Testis (tissue), 3 donors: ENCODE results near the gene OGFR. TPM values are rescaled to one million over a fixed set of nuclear protein-coding genes. Genes with fewer than 3 reads are reported as not detected.

Source experiments
- DNase-seq: peaks from one replicate; pipeline ENCODE4 v3.0.0-alpha.2; 2019
- H3K27ac ChIP-seq, 2 donors: fragments of 200-600 bp; sonication (generic); one replicate each; pipeline ENCODE4 v1.5.1; 2019
- H3K27me3 ChIP-seq: fragments of 200-600 bp; sonication (generic); one replicate; pipeline ENCODE4 v1.5.1; 2019
- H3K36me3 ChIP-seq: fragments of 200-600 bp; sonication (generic); one replicate; pipeline ENCODE4 v1.5.1; 2017; ENCODE audit warnings: low read depth; ENCODE audit errors: missing control alignments
- H3K4me1 ChIP-seq: fragments of 200-600 bp; sonication (generic); one replicate; pipeline ENCODE4 v1.5.1; 2019
- H3K4me3 ChIP-seq, 2 donors: fragments of 200-600 bp; sonication (generic); one replicate each; pipeline ENCODE4 v1.5.1; 2017 to 2019
- H3K9me3 ChIP-seq: fragments of 200-600 bp; sonication (generic); one replicate; pipeline ENCODE4 v1.5.1; 2017
- POLR2A ChIP-seq: fragments of 450-650 bp; IDR thresholded peaks from one replicate; pipeline ENCODE4 v1.6.1; 2017; ENCODE audit warnings: antibody characterized with exemption, mild to moderate bottlenecking, moderate library complexity
- WGBS, 2 donors: methylation state at CpG; one replicate each; pipeline ENCODE4 v1.1.5; 2018; 5-methylcytosine and 5-hydroxymethylcytosine counted together
- intact Hi-C: fragments of 100-400 bp; cut with DNase I; formaldehyde crosslinking; loops from one replicate; pipeline ENCODE4 v1.15.1; 2023; ENCODE audit warnings: low total_unique reads
- polyA plus RNA-seq: library from polyadenylated mRNA; stranded (reverse); fragments of 350-450 nt; fragmentation: Illumina TruSeq; extraction: RNeasy Lipid Tissue Mini Kit (QIAGEN cat#74804); gene quantifications from one replicate; pipeline ENCODE4 v1.2.3, GENCODE V29; 2014; ENCODE audit warnings: low read depth, low replicate concordance; ENCODE audit not compliant: insufficient read depth
- total RNA-seq, 2 donors: library from RNA; depleted of rRNA; stranded (reverse); fragments of >200 nt; gene quantifications; one replicate each; pipeline ENCODE4 v1.2.3, GENCODE V29; 2016
- TF ChIP-seq, protein P1 (sequence below), 3 experiments: fragments of 450-650 bp in 2 of 3; fragments of 200-600 bp in 1 of 3; sonication (generic) in 1 of 3; IDR thresholded peaks; one replicate each; pipeline ENCODE4 v1.5.1; 2016 to 2019; ENCODE audit warnings: antibody characterized with exemption in 3 of 3, mild to moderate bottlenecking in 2 of 3, moderate library complexity in 1 of 3

Gene OGFR
- total and polyA plus RNA-seq, 3 donors from 2014 or later, result 23.7 to 57.0 (median 46.6) TPM

DNA sequence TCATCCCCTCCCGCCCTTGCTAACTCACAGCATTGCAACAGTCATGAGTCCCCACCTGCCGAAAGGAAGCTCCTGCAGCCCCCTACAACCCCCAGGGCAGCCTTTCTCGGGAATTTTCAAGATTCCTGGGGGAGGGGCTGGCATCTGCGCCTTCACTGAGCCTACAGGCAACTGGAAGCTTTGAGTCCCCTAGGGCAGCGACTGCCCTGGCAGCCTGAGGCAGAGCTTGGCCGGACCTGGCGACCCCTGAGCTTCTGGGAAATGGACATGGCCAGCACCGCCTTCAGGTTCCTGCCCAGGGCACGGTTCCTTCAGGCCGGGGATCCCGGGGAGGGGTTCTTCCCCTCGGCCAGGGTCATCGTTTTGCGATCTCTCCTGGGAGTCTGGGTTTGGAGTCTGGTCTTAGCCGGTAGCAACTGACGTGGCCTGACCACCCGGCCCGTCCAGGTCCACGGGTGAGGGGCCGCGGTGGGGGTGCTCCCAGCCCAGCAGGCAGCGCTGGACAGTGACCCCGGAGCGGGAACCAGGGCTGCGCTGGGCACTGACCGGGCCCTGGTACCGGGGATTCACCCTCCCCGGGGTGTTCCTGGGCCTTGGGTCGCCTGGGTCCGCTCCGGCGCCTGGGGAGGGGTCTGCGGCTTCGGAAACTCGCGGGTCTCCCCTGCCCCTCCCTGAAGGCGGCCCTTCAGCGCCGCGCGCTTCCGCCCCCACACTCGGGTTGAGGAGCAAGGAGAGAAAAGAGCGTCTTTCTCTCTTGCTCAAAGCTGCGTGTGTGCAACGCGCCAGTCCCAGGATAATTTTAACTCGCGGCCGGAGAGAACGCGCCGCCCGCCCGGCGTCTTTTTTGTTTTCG, 11.6 kb downstream of the OGFR start:
- 2 to 3% methylated on average over 15 to 56 of the region's 57 CpGs for WGBS, 2 donors
- TF ChIP-seq, protein P1, sequence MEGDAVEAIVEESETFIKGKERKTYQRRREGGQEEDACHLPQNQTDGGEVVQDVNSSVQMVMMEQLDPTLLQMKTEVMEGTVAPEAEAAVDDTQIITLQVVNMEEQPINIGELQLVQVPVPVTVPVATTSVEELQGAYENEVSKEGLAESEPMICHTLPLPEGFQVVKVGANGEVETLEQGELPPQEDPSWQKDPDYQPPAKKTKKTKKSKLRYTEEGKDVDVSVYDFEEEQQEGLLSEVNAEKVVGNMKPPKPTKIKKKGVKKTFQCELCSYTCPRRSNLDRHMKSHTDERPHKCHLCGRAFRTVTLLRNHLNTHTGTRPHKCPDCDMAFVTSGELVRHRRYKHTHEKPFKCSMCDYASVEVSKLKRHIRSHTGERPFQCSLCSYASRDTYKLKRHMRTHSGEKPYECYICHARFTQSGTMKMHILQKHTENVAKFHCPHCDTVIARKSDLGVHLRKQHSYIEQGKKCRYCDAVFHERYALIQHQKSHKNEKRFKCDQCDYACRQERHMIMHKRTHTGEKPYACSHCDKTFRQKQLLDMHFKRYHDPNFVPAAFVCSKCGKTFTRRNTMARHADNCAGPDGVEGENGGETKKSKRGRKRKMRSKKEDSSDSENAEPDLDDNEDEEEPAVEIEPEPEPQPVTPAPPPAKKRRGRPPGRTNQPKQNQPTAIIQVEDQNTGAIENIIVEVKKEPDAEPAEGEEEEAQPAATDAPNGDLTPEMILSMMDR (IDR thresholded peaks at IDR 0.05), result no peak
- TF ChIP-seq POLR2A, result no peak
- Histone ChIP-seq H3K4me3 (peak overlapping the region; percentile 36 to 40), H3K9me3 (no peaks in the 10 kb centered on the region), H3K27ac (no peak overlapping the region), H3K4me1 (peaks cover 34% of the 10 kb centered on the region), H3K27me3 (no peaks in the 10 kb centered on the region), H3K36me3 (no peaks in the 10 kb centered on the region)
- intact Hi-C loops, result loop anchor here (10.0 kb wide), 1 partner anchor 151 kb away; no protein-coding TSS in a partner anchor
- DNase-seq, result no peak

DNA sequence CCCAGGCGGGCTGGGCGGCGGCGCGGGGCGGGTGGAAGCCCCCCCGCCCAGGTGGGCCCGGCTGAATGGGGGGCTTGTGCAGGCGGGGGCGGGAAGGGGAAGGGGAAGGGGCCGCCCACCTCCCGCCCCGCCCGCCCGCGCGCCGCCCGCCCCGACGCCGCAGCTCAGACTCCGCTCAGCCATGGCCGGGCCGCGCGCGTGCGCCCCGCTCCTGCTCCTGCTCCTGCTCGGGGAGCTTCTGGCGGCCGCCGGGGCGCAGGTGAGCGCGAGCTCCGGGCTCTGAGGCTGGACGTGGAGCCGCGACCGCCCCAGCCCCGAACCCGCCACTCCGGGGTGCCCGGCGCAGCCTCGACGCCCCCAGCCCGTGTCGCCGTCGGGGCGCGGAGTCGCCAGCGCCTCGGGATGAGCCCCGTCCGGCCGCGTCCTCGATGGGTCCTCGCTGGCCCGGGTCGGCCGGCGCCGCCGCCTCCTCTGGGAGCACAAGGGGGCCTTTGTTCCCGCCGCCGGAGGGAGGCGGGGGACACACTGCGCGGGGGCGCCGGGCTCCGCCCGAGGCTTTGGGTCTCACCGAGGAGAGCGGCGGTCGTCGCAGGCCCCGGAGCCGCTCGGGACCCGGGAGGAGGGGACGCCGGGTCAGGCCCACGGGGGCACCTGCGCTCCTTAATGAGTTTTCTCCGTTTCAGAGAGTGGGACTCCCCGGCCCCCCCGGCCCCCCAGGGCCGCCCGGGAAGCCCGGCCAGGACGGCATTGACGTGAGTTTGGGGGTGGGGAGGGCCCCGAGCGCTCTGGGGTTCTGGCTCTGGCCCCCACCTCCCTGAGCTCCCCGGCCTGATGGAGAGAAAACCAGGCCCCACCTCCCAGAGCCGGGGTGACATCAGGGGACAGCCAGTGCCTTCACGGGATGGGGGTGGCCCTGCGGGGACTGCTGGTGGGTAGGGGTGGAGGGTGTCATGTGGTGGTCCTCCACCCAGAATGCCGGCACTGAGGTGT, 12.5 kb downstream of the OGFR start, which contains the start of gene COL9A3:
Gene COL9A3 (plus strand): TSS at position 167 of the 990 bp plus-strand sequence. CDS start 15 bp downstream, at position 182.
- peaks cover 34% of the 10 kb centered on the region for H3K4me1 ChIP-seq
- intact Hi-C loops, result loop anchor here (10.0 kb wide), 1 partner anchor 152 kb away; no protein-coding TSS in a partner anchor
- TF ChIP-seq POLR2A, result no peak

DNA sequence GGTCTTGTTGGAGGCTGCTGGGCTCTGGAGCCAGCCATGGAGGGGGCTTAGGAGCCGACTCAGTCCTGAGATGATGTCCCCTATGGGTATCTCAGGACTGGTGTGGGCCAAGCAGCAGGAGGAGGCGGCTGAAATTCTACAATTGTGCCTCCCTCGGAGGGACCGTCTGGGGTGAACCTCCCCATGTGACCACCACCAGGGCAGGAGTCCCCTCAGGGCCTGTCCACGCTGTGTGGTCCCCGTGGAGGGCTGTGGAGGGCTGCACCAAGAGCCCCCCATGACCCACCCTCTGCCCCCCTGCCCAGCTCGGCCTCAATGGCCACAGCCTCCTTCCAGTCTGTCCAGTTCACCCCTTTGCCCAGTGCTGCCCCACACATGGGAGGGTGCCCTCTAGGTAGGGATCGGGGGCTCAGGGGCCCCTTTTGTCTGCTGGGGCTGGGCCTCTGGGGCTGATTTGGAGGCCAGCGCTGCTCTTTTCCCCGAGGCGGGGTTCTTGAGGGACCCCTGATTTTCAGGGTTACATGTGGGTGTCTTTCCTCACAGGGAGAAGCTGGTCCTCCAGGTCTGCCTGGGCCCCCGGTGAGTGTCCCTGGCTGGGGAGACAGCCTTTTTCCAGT, 13.4 kb downstream of the OGFR start:
- 68 to 70% methylated on average over 5 to 12 of the region's 12 CpGs for WGBS, 2 donors
- no peak for DNase-seq
- no peak overlapping the region for H3K4me3 ChIP-seq
- intact Hi-C loops, result loop anchor here (10.0 kb wide), 1 partner anchor 153 kb away; no protein-coding TSS in a partner anchor
- H3K27ac ChIP-seq, result no peak overlapping the region
- H3K9me3 ChIP-seq, result no peaks in the 10 kb centered on the region
- no peak for TF ChIP-seq POLR2A
- TF ChIP-seq, protein P1 (IDR thresholded peaks at IDR 0.05), result no peak
- H3K27me3 ChIP-seq, result no peaks in the 10 kb centered on the region
- H3K4me1 ChIP-seq, result peaks cover 34% of the 10 kb centered on the region
- no peaks in the 10 kb centered on the region for H3K36me3 ChIP-seq

More for the DNA sequence above, 12.5 kb downstream of the OGFR start, which contains the start of gene COL9A3:
- Histone ChIP-seq H3K27me3 (no peaks in the 10 kb centered on the region), H3K4me3 (peak within 1 kb of the TSS; percentile 36 to 40), H3K36me3 (no peaks in the 10 kb centered on the region), H3K9me3 (no peaks in the 10 kb centered on the region), H3K27ac (no peak within 1 kb of the TSS)
- WGBS, 2 donors, result 13 to 36% methylated on average over 5 to 56 of the region's 108 CpGs
- no peak for DNase-seq

DNA sequence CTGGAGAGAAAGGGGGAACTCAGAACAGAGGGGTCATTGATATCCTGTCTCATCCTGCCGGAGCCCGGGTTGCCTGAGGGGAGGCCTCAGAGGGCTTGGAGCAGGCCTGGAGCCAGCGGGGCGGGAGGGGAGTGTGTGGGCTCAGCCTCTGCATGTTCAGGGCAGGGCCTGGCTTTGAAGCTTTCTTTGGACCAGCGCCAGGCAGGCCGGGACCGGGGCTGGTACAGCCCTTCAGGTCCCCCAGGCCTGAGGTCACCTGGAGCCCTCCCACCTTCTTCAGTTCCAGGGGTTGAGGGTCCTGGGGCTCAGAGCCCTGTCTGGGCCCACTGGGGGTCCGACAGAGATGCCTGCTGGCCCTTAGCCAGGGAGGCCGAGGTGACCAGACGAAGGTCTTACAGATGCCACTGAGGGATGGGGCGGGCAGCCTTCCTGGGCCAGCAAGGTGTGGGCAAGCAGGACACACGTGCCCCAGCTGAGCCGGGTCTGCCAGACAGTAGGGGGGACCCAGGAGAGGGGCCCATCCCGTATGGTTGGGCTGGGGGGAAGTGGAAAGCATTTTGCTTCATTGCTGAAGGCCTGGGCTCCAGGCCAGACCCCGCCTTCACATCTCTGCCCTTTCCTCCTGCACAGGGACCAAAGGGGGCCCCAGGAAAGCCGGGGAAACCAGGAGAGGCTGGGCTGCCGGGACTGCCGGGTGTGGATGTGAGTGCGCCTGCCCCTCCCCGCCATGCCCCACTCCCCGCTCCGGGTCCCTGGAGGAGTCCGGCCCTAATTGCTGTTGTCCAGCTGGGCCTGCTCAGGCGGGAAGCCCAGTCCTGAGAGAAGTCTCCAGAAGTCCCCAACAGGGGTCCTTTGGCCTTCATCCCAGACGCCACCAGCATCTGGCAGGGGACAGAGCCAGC, 14.2 kb downstream of the OGFR start:
- peak; percentile 57 for DNase-seq
- no peak overlapping the region for H3K27ac ChIP-seq
- no peaks in the 10 kb centered on the region for H3K9me3 ChIP-seq
- TF ChIP-seq, protein P1 (IDR thresholded peaks at IDR 0.05), result no peak
- TF ChIP-seq POLR2A, result no peak
- 37 to 44% methylated on average over 7 to 25 of the region's 25 CpGs for WGBS, 2 donors
- intact Hi-C loops, result loop anchor here (10.0 kb wide), 1 partner anchor 154 kb away; no protein-coding TSS in a partner anchor
- no peaks in the 10 kb centered on the region for H3K27me3 ChIP-seq
- peaks cover 34% of the 10 kb centered on the region for H3K4me1 ChIP-seq
- H3K36me3 ChIP-seq, result no peaks in the 10 kb centered on the region
- no peak overlapping the region for H3K4me3 ChIP-seq
